ENCODE data around the gene CPPED1. TPM values are rescaled to one million over a fixed set of nuclear protein-coding genes. Genes with fewer than 3 reads are reported as not detected.
A peak's percentile ranks its signal among the peaks of the same experiment; 100 is the strongest.

CPPED1 gene
- total RNA-seq, 4 donors from 2014 or later = 10.6 to 21.7 (median 16.7) TPM

DNA sequence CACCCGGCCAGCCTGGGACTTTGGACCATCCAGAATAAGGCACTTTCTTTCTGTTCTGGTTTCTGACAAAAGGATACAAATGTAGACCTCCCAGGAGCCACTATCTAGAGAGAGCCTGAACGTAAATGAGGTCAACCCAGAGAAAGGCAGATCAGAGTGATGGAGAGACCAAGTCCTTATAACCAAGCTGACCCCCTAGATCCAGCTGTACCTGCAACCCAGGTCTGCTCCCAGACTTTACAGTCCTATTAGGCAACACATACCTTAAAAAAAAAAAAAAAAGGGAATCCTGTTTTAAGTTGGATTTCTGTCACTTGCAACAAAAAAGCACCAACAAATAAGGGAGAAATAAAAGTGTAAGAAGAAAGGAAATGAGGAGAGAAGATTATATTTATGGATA, 23.2 kb downstream of the CPPED1 start:
- TF ChIP-seq POLR2AphosphoS5 (IDR thresholded peaks at IDR 0.05) (no peak), EP300 (IDR thresholded peaks at IDR 0.05) (no peak), POLR2A (IDR thresholded peaks at IDR 0.05; ENCODE audit: low read depth) (no peak), CTCF (IDR thresholded peaks at IDR 0.05) (no peak)
- no peak for DNase-seq (ENCODE audit: extremely low spot score)
- H3K9me3 ChIP-seq = peaks cover 0 to 10% (median 4%) of the 10 kb centered on the region in 4 donors
- H3K27me3 ChIP-seq = no peaks in the 10 kb centered on the region
- intact Hi-C loops (cut with DNase I) = no loop called here
- no peaks in the 10 kb centered on the region for H3K4me1 ChIP-seq
- 83% methylated on average over 2 of the region's 2 CpGs for WGBS
- no peak overlapping the region for H3K4me3 ChIP-seq
- H3K27ac ChIP-seq (replicated peaks in 1 of 4) = no peak overlapping the region
- H3K36me3 ChIP-seq = peaks cover 13 to 35% (median 20%) of the 10 kb centered on the region in 4 donors

GRCh38 chr16:12778726-12779125, 25.0 kb downstream of the CPPED1 start:
- Histone ChIP-seq H3K4me1 (no peaks in the 10 kb centered on the region), H3K36me3 (peaks cover 13 to 45% (median 31%) of the 10 kb centered on the region in 4 donors), H3K27ac (replicated peaks in 1 of 4) (no peak overlapping the region), H3K4me3 (no peak overlapping the region), H3K27me3 (no peaks in the 10 kb centered on the region), H3K9me3 (no peaks in the 10 kb centered on the region)
- 98% methylated on average over 2 of the region's 2 CpGs for WGBS
- intact Hi-C loops (cut with DNase I) = no loop called here
- TF ChIP-seq EP300 (IDR thresholded peaks at IDR 0.05) (no peak), POLR2AphosphoS5 (IDR thresholded peaks at IDR 0.05) (no peak), CTCF (IDR thresholded peaks at IDR 0.05) (no peak), POLR2A (IDR thresholded peaks at IDR 0.05; ENCODE audit: low read depth) (no peak)
- no peak for DNase-seq (ENCODE audit: extremely low spot score)

- Histone ChIP-seq H3K9me3 (no peaks in the 10 kb centered on the region), H3K36me3 (peaks cover 10 to 38% (median 27%) of the 10 kb centered on the region in 4 donors), H3K4me3 (no peak overlapping the region), H3K27ac (replicated peaks in 1 of 4) (no peak overlapping the region), H3K4me1 (no peaks in the 10 kb centered on the region), H3K27me3 (no peaks in the 10 kb centered on the region)
- WGBS = 93% methylated on average over 4 of the region's 4 CpGs
- intact Hi-C loops (cut with DNase I) = no loop called here
- no peak for DNase-seq (ENCODE audit: extremely low spot score)
- TF ChIP-seq POLR2AphosphoS5 (IDR thresholded peaks at IDR 0.05) (no peak), CTCF (IDR thresholded peaks at IDR 0.05) (no peak), POLR2A (IDR thresholded peaks at IDR 0.05; ENCODE audit: low read depth) (no peak), EP300 (IDR thresholded peaks at IDR 0.05) (no peak)
These were observed 27.9 kb downstream of the CPPED1 start for GRCh38 chr16:12775656-12776236.

DNA sequence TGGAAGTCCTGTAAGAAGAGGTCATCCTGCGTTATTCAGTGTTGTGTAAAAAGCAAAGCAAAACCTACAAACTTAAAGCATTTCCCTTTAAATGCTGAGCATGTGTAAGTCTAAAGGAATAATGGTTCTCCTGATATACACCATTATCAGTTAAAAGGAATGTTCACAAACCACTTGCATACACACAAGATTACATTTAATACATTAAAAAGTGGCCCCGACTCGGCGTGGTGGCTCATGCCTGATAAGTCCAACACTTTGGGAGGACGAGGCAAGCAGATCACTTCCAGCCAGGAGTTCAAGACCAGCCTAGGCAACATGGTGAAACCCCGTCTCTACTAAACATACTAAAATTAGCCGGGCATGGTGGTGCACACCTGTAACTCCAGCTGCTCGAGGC, 30.5 kb downstream of the CPPED1 start:
- no peak for DNase-seq (ENCODE audit: extremely low spot score)
- Histone ChIP-seq H3K4me3 (no peak overlapping the region), H3K9me3 (no peaks in the 10 kb centered on the region), H3K27ac (replicated peaks in 1 of 4) (no peak overlapping the region), H3K4me1 (no peaks in the 10 kb centered on the region), H3K27me3 (no peaks in the 10 kb centered on the region), H3K36me3 (peaks cover 0 to 21% (median 14%) of the 10 kb centered on the region in 4 donors)
- TF ChIP-seq POLR2AphosphoS5 (IDR thresholded peaks at IDR 0.05) (no peak), EP300 (IDR thresholded peaks at IDR 0.05) (no peak)
- WGBS = 88% methylated on average over 8 of the region's 8 CpGs
- intact Hi-C loops (cut with DNase I) = no loop called here

GRCh38 chr16:12771341-12771798, 32.3 kb downstream of the CPPED1 start:
- H3K27ac ChIP-seq (replicated peaks in 1 of 4) = peak overlapping the region in 1 of 4 donors; percentile 33
- no peak for DNase-seq (ENCODE audit: extremely low spot score)
- no peaks in the 10 kb centered on the region for H3K27me3 ChIP-seq
- TF ChIP-seq POLR2AphosphoS5 (IDR thresholded peaks at IDR 0.05) = no peak
- no peak for TF ChIP-seq POLR2A (IDR thresholded peaks at IDR 0.05; ENCODE audit: low read depth)
- TF ChIP-seq CTCF (IDR thresholded peaks at IDR 0.05) = no peak
- TF ChIP-seq EP300 (IDR thresholded peaks at IDR 0.05) = no peak
- peaks cover 0 to 17% (median 14%) of the 10 kb centered on the region in 4 donors for H3K36me3 ChIP-seq
- H3K9me3 ChIP-seq = no peaks in the 10 kb centered on the region
- H3K4me1 ChIP-seq = no peaks in the 10 kb centered on the region
- WGBS = 74% methylated on average over 5 of the region's 5 CpGs
- intact Hi-C loops (cut with DNase I) = no loop called here
- no peak overlapping the region for H3K4me3 ChIP-seq
